Activated CD8-positive, alpha-beta memory T cell treated with anti-CD3 and anti-CD28 coated beads, Interleukin-2, amount 10 ng/mL, durations not matched to agents 7 days and 5 days (primary cell): ENCODE measurements around the gene STT3B. TPM values are rescaled to one million over a fixed set of nuclear protein-coding genes. Genes with fewer than 3 reads are reported as not detected.

ENCODE experiments used
- ATAC-seq: fragments of 150-1000 bp; cut with Tn5 transposase; one replicate; pipeline ENCODE4 v1.10.0; 2021; ENCODE audit warnings: moderate library complexity
- CTCF ChIA-PET: fragments of 350-600 bp; sonication (Branson Sonifier 250); formaldehyde crosslinking; loops from one replicate; lab custom pipeline; 2021; ENCODE audit warnings: antibody characterized with exemption; lab: Charles Lee
- DNase-seq: peaks from one replicate; pipeline ENCODE4 v3.0.0-alpha.2; 2020
- H3K27ac Mint-ChIP-seq: one replicate; pipeline ENCODE4 v1.8.0; 2021; ENCODE audit warnings: mild to moderate bottlenecking, mixed read lengths
- H3K27me3 Mint-ChIP-seq: one replicate; pipeline ENCODE4 v1.8.0; 2021; ENCODE audit warnings: mixed read lengths
- H3K36me3 Mint-ChIP-seq: one replicate; pipeline ENCODE4 v1.8.0; 2021; ENCODE audit warnings: mild to moderate bottlenecking, mixed read lengths
- H3K4me1 Mint-ChIP-seq: one replicate; pipeline ENCODE4 v1.8.0; 2021; ENCODE audit warnings: mixed read lengths
- H3K4me3 Mint-ChIP-seq: one replicate; pipeline ENCODE4 v1.8.0; 2021; ENCODE audit warnings: mild to moderate bottlenecking, moderate library complexity, mixed read lengths
- H3K9me3 Mint-ChIP-seq: one replicate; pipeline ENCODE4 v1.8.0; 2022; ENCODE audit warnings: low read depth, mixed read lengths
- total RNA-seq, 2 experiments: library from RNA; stranded (reverse); gene quantifications; one replicate each; pipeline ENCODE4 v1.2.3, GENCODE V29; 2021

The STT3B gene
- total RNA-seq = 100 to 1,000 TPM in 1 of 2 experiments, 10 to 100 TPM in 1; 90.0 to 126 TPM

DNA sequence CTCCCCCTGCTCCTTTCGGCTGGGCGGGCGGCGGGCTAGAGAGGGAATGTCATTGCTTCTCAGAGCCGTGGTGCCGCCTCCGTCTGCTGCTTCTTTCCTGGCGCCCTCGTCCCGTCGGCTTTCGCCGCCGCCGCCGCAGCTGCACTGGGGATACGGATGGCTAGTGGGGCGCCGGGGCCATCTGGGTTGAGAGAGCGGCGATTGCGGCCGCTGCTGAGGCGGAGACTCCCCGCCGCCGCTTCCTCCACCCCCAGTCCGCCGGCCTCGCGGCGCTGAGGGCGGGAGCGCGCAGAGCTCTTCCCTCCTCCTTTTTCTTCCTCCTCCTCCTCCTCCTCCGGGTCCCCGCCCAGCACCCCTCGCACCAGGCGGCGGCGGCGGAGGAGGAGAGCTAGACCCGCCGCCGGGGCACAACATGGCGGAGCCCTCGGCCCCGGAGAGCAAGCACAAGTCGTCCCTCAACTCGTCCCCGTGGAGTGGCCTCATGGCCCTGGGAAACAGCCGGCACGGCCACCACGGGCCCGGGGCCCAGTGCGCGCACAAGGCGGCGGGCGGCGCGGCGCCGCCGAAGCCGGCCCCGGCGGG, at the start of gene STT3B:
Gene STT3B (plus strand): TSS at position 339 of the 582 bp plus-strand sequence. CDS start 74 bp downstream, at position 413.
- peaks cover 21% of the 10 kb centered on the region for H3K4me1 Mint-ChIP-seq
- peaks cover 17% of the 10 kb centered on the region for H3K36me3 Mint-ChIP-seq
- DNase-seq (peak; percentile 89), ATAC-seq (peak; percentile 67)
- H3K27ac Mint-ChIP-seq = peak within 1 kb of the TSS; percentile 99
- no peaks in the 10 kb centered on the region for H3K9me3 Mint-ChIP-seq
- H3K27me3 Mint-ChIP-seq = no peaks in the 10 kb centered on the region
- CTCF ChIA-PET = interaction anchor here (0.5 to 3.0 kb wide), 8 partner anchors 10 to 877 kb away, joined by 3 to 11 read pairs (median 4); no protein-coding TSS in a partner anchor
- peak within 1 kb of the TSS; percentile 97 for H3K4me3 Mint-ChIP-seq

DNA sequence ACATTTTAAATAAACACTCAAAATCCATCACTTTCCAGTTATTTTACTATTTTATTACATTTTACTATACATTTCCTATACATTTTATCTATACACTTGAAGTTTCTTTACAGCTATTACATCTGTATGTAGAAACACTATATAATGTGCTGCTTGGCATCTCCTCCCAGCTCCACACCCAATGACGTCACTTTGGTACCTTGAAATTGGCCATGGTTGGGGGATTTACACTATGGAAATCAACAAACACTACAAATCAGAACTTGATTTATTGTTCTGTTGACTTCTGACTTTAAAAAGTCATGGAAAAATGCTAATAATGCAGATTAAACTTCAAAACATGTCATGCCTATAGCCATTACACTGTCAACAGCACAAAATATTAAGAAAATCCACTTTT, 48.9 kb upstream of the STT3B start:
- Mint-ChIP-seq H3K9me3 (peaks cover 9% of the 10 kb centered on the region), H3K4me3 (no peak overlapping the region), H3K36me3 (peaks cover 1% of the 10 kb centered on the region), H3K4me1 (no peaks in the 10 kb centered on the region), H3K27ac (no peak overlapping the region), H3K27me3 (no peaks in the 10 kb centered on the region)
- CTCF ChIA-PET = no interaction called here
- no peak for DNase-seq
- no peak for ATAC-seq

DNA sequence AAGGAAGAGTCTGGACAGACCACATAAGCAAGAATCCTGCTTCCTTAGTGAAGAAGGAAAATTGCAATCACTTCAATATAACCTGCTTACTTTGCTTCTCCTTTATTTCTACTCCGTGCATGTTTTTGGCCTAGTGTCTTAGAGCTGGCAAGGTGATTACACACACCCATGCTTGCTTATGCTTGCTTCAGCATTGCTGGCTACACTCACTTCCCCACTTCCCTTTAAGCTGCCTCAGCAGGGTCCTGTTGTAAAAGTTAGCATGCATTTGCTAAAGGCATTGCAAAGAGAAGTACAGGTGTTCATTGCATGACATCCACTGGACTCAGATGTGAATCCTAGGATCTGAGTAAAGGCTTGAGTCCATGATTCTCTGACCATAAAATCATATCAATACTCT, 47.5 kb upstream of the STT3B start:
- H3K36me3 Mint-ChIP-seq = peaks cover 2% of the 10 kb centered on the region
- no peak overlapping the region for H3K27ac Mint-ChIP-seq
- CTCF ChIA-PET = no interaction called here
- peaks cover 12% of the 10 kb centered on the region for H3K9me3 Mint-ChIP-seq
- DNase-seq (no peak), ATAC-seq (no peak)
- H3K4me3 Mint-ChIP-seq = no peak overlapping the region
- no peaks in the 10 kb centered on the region for H3K27me3 Mint-ChIP-seq
- H3K4me1 Mint-ChIP-seq = no peaks in the 10 kb centered on the region

DNA sequence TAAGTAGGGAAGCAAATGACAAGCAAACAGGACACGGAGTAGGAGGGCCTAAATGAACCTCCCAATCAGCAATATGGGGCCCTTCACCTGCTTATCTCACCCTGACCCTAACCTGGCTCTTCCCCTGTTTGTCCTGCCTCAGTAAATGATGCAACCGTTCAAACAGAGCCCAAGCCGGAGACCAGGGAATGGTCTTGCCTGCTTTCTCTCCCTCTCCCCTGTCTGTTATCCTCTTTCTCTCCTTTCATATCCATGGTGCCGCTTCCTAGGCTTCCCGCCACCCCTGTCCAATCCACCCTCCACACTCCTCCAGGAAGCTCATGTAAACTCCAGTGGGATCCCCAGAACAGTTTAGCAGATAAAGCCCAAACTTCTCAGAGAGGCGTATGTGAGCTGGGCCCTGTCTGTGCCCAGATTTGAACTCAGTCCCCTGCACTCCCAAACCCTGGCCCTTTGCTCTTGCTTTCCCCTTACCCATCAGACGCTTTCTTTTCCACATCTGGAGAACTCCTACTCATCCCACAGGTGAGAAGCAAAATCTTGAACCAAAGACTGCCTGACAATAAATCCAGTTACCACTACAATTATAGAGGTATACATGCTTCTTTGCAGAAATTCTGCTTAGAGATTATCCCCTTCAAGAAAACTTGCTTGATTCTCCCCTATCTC, 45.7 kb upstream of the STT3B start:
- H3K27me3 Mint-ChIP-seq = no peaks in the 10 kb centered on the region
- H3K4me3 Mint-ChIP-seq = no peak overlapping the region
- H3K4me1 Mint-ChIP-seq = no peaks in the 10 kb centered on the region
- CTCF ChIA-PET = no interaction called here
- peaks cover 6% of the 10 kb centered on the region for H3K36me3 Mint-ChIP-seq
- H3K27ac Mint-ChIP-seq = no peak overlapping the region
- H3K9me3 Mint-ChIP-seq = peaks cover 12% of the 10 kb centered on the region
- DNase-seq (no peak), ATAC-seq (no peak)

DNA sequence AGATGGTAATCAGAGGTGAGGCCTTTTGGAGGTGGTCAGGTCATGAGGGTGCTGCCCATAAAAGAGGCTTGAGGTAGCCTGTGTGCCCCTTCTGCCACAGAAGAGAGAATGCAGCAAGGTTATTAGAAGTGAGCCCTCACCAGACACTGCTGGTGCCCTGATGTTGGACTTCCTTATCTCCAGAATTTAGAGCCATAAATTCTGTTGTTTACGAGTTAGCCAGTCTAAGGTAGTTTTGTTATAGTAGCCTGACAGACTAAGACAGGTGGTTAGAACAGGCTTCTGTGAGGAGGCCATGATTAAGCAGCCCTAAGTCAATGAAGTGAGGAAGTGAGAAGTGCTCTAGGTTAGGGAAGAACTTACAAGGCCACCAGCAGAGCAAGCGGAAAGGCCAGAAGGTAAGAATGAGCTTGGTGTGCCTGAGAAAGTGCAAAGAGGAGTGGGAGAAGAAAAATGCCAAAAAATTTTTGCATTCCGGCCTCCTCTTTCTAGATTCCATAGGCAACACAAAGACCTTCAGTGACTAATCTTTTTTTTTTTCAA, 44.2 kb upstream of the STT3B start:
- Mint-ChIP-seq H3K27me3 (no peaks in the 10 kb centered on the region), H3K4me1 (no peaks in the 10 kb centered on the region), H3K9me3 (peaks cover 17% of the 10 kb centered on the region), H3K4me3 (no peak overlapping the region), H3K27ac (no peak overlapping the region), H3K36me3 (peaks cover 7% of the 10 kb centered on the region)
- CTCF ChIA-PET = no interaction called here
- ATAC-seq (no peak), DNase-seq (no peak)

DNA sequence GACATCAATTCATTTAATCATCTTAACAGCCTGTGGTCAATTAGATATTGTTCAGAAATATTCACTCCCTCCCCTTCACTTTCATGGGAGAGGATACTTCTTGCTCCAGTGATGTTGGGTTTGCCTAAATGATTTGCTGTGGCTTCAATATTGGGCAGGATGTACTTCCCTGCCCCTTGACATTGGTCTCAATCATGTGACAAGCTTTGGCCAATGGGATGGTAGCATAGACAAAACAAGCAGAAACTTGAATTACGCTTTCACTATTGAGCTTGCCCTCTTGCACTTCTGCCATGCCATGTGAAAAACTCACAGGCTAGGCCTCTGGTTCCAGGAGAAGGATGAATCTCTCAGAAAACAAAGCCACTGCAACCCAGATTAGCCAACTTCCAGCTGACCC, 42.2 kb upstream of the STT3B start:
- DNase-seq (no peak), ATAC-seq (no peak)
- H3K36me3 Mint-ChIP-seq = peaks cover 7% of the 10 kb centered on the region
- peaks cover 17% of the 10 kb centered on the region for H3K9me3 Mint-ChIP-seq
- CTCF ChIA-PET = no interaction called here
- no peaks in the 10 kb centered on the region for H3K27me3 Mint-ChIP-seq
- H3K27ac Mint-ChIP-seq = no peak overlapping the region
- no peaks in the 10 kb centered on the region for H3K4me1 Mint-ChIP-seq
- H3K4me3 Mint-ChIP-seq = no peak overlapping the region

DNA sequence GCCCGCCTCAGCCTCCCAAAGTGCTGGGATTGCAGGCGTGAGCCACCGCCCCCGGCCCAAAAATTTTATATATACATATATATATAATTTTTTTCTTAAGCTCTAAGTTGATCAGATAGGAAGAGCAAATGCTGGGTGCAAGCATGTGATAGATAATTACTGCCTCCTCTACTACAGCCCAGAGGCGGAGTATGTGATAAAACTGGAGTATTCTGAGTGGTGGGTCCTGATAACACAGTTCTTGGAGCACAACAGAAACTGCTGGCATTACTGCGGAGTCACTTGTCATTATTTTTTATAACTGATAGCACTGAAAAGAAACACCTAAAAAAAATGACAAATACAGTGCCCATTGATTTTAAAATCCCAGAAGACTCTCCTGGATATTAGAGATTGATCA, 41.1 kb upstream of the STT3B start:
- H3K27ac Mint-ChIP-seq = no peak overlapping the region
- peaks cover 7% of the 10 kb centered on the region for H3K36me3 Mint-ChIP-seq
- DNase-seq = no peak
- H3K27me3 Mint-ChIP-seq = no peaks in the 10 kb centered on the region
- no peaks in the 10 kb centered on the region for H3K4me1 Mint-ChIP-seq
- H3K4me3 Mint-ChIP-seq = no peak overlapping the region
- peaks cover 17% of the 10 kb centered on the region for H3K9me3 Mint-ChIP-seq
- CTCF ChIA-PET = interaction anchor here (1.0 kb wide), 1 partner anchor 13 kb away, joined by 4 read pairs; no protein-coding TSS in a partner anchor
- ATAC-seq = no peak

DNA sequence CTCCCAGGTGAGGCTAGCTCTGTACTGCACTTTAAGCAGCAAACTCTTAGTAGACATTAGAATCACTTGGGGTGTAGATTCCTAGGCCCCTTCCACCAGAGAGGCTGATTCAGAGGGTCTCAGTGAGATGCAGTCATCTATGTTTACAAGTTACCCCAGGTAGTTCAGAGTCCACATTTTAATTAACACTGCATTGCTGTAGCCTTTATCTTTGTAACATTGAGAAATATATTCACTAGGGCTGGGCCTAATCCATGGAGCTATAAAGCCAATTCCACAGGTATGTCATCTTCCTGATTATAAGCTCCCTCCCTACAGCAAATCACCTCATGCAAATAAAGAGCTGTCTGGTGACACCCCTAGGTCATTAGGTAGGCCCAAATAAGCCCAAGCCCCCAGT, 39.6 kb upstream of the STT3B start:
- Mint-ChIP-seq H3K36me3 (peaks cover 7% of the 10 kb centered on the region), H3K27ac (no peak overlapping the region), H3K4me3 (no peak overlapping the region), H3K27me3 (no peaks in the 10 kb centered on the region), H3K4me1 (no peaks in the 10 kb centered on the region), H3K9me3 (peaks cover 17% of the 10 kb centered on the region)
- no peak for DNase-seq
- CTCF ChIA-PET = no interaction called here
- no peak for ATAC-seq

DNA sequence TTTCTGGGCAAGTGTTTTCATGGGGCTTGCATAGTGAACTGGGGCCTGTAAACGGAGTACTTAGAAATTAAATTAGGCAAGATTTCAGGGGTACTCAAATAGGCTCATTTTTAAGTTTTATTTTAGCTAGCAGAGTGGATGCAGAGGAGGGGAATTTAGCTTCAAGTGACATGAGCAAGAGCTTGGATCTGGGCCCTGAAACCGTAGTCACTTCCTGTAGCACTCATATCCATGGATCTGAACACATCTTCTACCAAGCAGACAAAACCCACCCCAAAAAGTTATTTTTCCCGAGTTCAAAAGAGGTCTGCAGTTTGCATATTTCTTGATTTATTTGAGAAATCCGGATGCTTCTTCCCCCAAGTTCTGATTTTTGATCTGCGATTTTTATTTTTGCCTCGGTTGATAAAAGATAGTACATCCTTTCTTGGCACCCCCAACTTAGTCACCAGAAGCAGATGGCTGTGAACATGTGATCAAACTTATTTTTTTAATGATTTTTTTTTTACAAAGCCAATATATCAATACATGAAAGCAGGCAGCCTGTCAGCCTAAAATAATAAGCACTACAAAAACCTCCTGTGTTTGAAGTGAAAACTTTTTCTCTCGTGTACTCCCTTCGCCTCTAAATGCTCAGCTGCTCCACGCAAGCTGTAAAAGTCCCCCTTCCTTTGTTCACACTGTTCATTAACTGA, 36.6 kb upstream of the STT3B start:
- DNase-seq (no peak), ATAC-seq (no peak)
- peaks cover 2% of the 10 kb centered on the region for H3K36me3 Mint-ChIP-seq
- H3K9me3 Mint-ChIP-seq = peaks cover 8% of the 10 kb centered on the region
- no peak overlapping the region for H3K27ac Mint-ChIP-seq
- CTCF ChIA-PET = no interaction called here
- H3K27me3 Mint-ChIP-seq = no peaks in the 10 kb centered on the region
- no peak overlapping the region for H3K4me3 Mint-ChIP-seq
- H3K4me1 Mint-ChIP-seq = no peaks in the 10 kb centered on the region

DNA sequence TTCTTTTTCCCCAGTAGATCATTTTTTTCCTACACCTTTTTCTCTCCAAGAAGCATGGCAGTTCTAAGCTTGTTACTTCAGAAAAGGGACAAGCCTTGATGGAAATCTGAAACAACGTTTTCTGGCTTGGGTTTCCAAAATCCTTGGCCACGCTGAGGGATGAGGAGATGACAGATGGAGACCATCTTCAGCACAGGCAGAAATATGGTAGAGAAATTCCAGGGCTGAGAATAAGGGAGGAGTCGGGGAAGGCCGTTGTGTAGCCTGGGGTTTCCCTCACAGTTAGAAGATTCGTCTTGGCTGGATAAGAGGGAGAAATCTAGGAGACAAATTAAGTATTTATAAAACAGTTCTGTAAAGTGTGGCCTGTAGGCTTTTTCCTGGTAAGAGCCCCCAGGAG, 33.9 kb upstream of the STT3B start:
- H3K27ac Mint-ChIP-seq = no peak overlapping the region
- H3K9me3 Mint-ChIP-seq = peaks cover 2% of the 10 kb centered on the region
- H3K4me1 Mint-ChIP-seq = peaks cover 7% of the 10 kb centered on the region
- CTCF ChIA-PET = no interaction called here
- no peaks in the 10 kb centered on the region for H3K36me3 Mint-ChIP-seq
- DNase-seq (no peak), ATAC-seq (no peak)
- no peaks in the 10 kb centered on the region for H3K27me3 Mint-ChIP-seq
- H3K4me3 Mint-ChIP-seq = no peak overlapping the region

DNA sequence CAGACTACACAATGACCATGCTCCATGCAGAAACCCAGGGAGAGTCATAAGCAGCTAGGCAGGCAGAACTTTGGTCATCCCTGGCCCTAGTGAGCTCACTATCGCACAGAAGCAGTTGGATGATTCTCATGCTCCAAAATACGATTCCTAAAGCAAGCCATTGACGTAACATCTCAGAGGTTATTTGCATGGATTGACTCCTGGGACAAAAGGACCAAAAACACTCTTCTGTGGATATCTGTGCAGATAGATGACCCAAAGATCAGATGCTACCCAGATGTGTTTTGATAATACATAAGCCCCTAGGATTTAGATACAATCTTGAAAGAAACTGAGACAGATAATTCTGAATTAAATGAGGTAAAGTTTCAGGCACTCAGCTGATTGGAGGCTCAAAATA, 33.4 kb upstream of the STT3B start:
- Mint-ChIP-seq H3K27me3 (no peaks in the 10 kb centered on the region), H3K27ac (no peak overlapping the region), H3K36me3 (no peaks in the 10 kb centered on the region), H3K4me1 (peaks cover 7% of the 10 kb centered on the region), H3K9me3 (peaks cover 2% of the 10 kb centered on the region), H3K4me3 (no peak overlapping the region)
- no peak for DNase-seq
- no peak for ATAC-seq
- CTCF ChIA-PET = interaction anchor here (0.6 kb wide), 1 partner anchor 267 kb away, joined by 3 read pairs; no protein-coding TSS in a partner anchor

DNA sequence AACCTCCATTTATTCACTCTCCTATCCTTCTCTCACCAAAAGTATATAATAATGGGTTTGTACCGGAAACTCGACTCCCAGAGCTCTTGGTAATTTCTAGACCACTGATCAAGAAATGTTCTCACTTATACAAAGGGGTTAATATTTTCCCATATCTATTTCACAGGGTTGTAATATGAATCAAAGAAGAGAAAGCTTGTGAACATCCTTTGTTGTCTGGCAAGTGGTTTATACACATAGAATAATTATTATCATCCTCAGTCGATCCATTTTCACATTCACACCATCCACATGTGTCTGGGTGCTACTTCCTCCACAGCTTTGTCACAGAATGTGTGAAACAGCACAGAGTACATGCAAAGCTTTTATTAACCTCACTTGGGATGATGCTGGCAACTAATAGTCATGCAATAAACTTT, 29.9 kb upstream of the STT3B start:
- ATAC-seq = no peak

DNA sequence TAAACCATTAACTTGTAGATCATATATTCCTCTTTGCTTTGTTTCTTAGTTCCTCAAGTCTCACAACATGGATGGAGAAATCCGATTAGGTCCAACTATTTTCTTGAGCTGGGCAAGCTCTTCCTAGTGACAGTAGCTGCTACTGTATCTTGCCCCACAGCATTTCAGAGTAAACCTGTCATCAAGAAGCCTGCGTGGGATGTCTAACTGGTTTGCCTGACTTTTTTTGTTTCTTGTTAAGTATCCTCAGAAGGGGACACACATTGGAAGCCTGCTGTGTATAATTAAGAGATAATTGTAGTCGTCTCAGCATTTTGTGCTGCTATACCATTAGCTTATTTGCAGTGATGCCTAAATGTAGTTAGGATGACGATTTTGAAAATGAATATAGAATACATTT, 29.3 kb upstream of the STT3B start:
- Mint-ChIP-seq H3K36me3 (no peaks in the 10 kb centered on the region), H3K27me3 (no peaks in the 10 kb centered on the region), H3K4me1 (peaks cover 22% of the 10 kb centered on the region), H3K4me3 (no peak overlapping the region), H3K9me3 (peaks cover 2% of the 10 kb centered on the region), H3K27ac (no peak overlapping the region)
- CTCF ChIA-PET = no interaction called here
- no peak for ATAC-seq
- no peak for DNase-seq

More for the DNA sequence above, 29.9 kb upstream of the STT3B start:
- H3K4me1 Mint-ChIP-seq = peaks cover 19% of the 10 kb centered on the region
- no peak for DNase-seq
- H3K27me3 Mint-ChIP-seq = no peaks in the 10 kb centered on the region
- no peaks in the 10 kb centered on the region for H3K36me3 Mint-ChIP-seq
- CTCF ChIA-PET = no interaction called here
- H3K9me3 Mint-ChIP-seq = peaks cover 2% of the 10 kb centered on the region
- H3K4me3 Mint-ChIP-seq = no peak overlapping the region
- no peak overlapping the region for H3K27ac Mint-ChIP-seq
